ENCODE measurements around the gene SOX5.

DNA sequence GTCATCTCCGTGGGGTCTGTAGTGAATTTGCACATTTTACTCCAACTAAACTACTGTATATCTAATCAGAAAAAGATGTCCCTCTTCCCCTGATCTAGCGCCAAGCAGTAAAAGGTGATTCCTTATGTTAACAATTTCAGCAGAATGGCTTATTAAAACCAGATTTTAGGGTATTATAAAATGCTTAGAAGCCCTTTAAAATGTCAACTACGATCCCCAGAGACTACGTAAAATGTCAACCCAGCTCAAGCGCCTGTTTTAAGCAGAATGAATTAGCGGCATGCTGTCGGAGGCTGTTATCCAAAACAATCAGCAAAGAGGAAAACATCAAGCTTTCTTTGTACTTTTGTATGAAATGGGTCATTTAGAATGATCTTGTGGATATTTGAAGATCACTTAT, 408.9 kb downstream of the SOX5 start:
- TF ChIP-seq, protein P1, sequence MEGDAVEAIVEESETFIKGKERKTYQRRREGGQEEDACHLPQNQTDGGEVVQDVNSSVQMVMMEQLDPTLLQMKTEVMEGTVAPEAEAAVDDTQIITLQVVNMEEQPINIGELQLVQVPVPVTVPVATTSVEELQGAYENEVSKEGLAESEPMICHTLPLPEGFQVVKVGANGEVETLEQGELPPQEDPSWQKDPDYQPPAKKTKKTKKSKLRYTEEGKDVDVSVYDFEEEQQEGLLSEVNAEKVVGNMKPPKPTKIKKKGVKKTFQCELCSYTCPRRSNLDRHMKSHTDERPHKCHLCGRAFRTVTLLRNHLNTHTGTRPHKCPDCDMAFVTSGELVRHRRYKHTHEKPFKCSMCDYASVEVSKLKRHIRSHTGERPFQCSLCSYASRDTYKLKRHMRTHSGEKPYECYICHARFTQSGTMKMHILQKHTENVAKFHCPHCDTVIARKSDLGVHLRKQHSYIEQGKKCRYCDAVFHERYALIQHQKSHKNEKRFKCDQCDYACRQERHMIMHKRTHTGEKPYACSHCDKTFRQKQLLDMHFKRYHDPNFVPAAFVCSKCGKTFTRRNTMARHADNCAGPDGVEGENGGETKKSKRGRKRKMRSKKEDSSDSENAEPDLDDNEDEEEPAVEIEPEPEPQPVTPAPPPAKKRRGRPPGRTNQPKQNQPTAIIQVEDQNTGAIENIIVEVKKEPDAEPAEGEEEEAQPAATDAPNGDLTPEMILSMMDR (IDR thresholded peaks at IDR 0.05), result no peak
- TF ChIP-seq POLR2AphosphoS5 (IDR thresholded peaks at IDR 0.05) (no peak), POLR2A (IDR thresholded peaks at IDR 0.05) (no peak)

Data from breast epithelium (tissue), 3 donors.